SU-DHL-6 (cell line): ENCODE results near the gene LTF.

Experiments
- CTCF ChIP-seq: fragments of 200-600 bp; sonication (generic); IDR thresholded peaks from one replicate; pipeline ENCODE4 v1.5.1; 2017; ENCODE audit warnings: antibody characterized with exemption, mild to moderate bottlenecking, low read length, moderate library complexity; ENCODE audit not compliant: insufficient read depth, poor library complexity, severe bottlenecking
- EZH2phosphoT487 ChIP-seq: fragments of 200-600 bp; sonication (generic), shearing (Covaris generic); conservative IDR thresholded peaks from 2 replicates; pipeline ENCODE4 v1.6.1; 2018; ENCODE audit warnings: mild to moderate bottlenecking, antibody characterized with exemption, low read length, moderate library complexity, mixed read lengths

DNA sequence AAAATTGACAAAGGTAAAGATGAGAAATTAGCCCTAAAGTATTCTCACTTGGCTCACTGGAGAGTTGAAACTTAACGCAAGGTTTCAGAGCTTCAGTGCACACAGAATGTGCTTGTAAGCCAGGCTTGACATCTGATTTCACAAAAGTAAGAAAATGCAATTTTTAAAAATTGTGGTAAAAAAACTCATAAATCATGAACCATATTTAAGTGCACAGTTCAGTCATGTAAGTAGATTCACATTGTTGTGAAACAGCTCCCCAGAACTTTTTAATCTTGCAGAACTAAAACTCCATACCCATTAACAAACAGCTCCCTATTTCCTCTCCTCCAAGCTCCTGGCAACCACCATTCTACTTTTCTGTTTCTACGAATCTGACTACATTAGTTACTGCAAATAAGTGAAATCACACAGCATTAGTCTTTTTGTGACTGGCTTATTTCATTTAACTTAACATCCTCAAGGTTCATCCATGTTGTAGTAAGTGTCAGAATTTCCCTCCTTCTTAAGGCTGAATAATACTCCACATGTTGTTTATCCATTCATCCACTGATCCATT is 47.6 kb upstream of the LTF start:
- no peak for TF ChIP-seq CTCF
- TF ChIP-seq EZH2phosphoT487: no peak
